GM12878 (cell line): ENCODE data around the gene EPN1.

ENCODE experiments used
- CBFB ChIP-seq: IDR thresholded peaks from 2 replicates; pipeline ENCODE4 v1.6.1; 2016; ENCODE audit warnings: antibody characterized with exemption, low read depth
- EP300 ChIP-seq, 2 experiments: fragments of 150-350 bp in 1 of 2; IDR thresholded peaks; 2 replicates each; pipeline ENCODE4 v1.6.1; 2011 to 2012; ENCODE audit warnings: low read depth in 2 of 2, low read length in 2 of 2, borderline replicate concordance in 1 of 2, improper control_type of control experiment in 1 of 2, inconsistent platforms in 1 of 2; ENCODE audit not compliant: control insufficient read depth in 1 of 2
- GABPA ChIP-seq: IDR thresholded peaks from 2 replicates; pipeline ENCODE4 v1.6.1; 2014; ENCODE audit warnings: antibody characterized with exemption, low read depth, mild to moderate bottlenecking, inconsistent platforms
- GATAD2B ChIP-seq: fragments of 450-650 bp; conservative IDR thresholded peaks from 2 replicates; pipeline ENCODE4 v1.6.1; 2017; ENCODE audit warnings: low read depth, mild to moderate bottlenecking, moderate library complexity
- NR2C1 ChIP-seq: fragments of 450-650 bp; IDR thresholded peaks from 2 replicates; pipeline ENCODE4 v1.6.1; 2017; ENCODE audit warnings: antibody characterized with exemption, mild to moderate bottlenecking, moderate library complexity
- POLR2A ChIP-seq: IDR thresholded peaks from 2 replicates; pipeline ENCODE4 v1.6.1; 2011; ENCODE audit warnings: low read depth, mild to moderate bottlenecking, low read length
- RAD51 ChIP-seq: fragments of 450-650 bp; IDR thresholded peaks from 2 replicates; pipeline ENCODE4 v1.6.1; 2016; ENCODE audit warnings: moderate library complexity, mild to moderate bottlenecking, inconsistent platforms
- RFX5 ChIP-seq: IDR thresholded peaks from 2 replicates; pipeline ENCODE4 v1.6.1; 2011; ENCODE audit warnings: low read depth, low read length, improper control_type of control experiment
- SPI1 ChIP-seq: IDR thresholded peaks from 2 replicates; pipeline ENCODE4 v1.6.1; 2011; ENCODE audit warnings: low read depth, mild to moderate bottlenecking, low read length, moderate library complexity, borderline replicate concordance; ENCODE audit not compliant: insufficient read depth
- TAF1 ChIP-seq: IDR thresholded peaks from 2 replicates; pipeline ENCODE4 v1.6.1; 2011; ENCODE audit warnings: mild to moderate bottlenecking, low read depth, low read length, borderline replicate concordance
- TF ChIP-seq, protein P1 (sequence below), 3 experiments: IDR thresholded peaks in 2 of 3; conservative IDR thresholded peaks in 1 of 3; 2 replicates each; pipeline ENCODE4 v1.5.1; 2011; ENCODE audit warnings: low read depth in 3 of 3, low read length in 3 of 3, mild to moderate bottlenecking in 3 of 3, control low read depth in 2 of 3, moderate library complexity in 2 of 3, inconsistent platforms in 1 of 3, mixed read lengths in 1 of 3; ENCODE audit not compliant: control insufficient read depth in 2 of 3, insufficient read depth in 1 of 3; ENCODE audit errors: extremely low read depth in 1 of 3
- TF ChIP-seq, protein P2 (sequence below): IDR thresholded peaks from 2 replicates; pipeline ENCODE4 v1.6.1; 2012; ENCODE audit warnings: low read length, inconsistent platforms

DNA sequence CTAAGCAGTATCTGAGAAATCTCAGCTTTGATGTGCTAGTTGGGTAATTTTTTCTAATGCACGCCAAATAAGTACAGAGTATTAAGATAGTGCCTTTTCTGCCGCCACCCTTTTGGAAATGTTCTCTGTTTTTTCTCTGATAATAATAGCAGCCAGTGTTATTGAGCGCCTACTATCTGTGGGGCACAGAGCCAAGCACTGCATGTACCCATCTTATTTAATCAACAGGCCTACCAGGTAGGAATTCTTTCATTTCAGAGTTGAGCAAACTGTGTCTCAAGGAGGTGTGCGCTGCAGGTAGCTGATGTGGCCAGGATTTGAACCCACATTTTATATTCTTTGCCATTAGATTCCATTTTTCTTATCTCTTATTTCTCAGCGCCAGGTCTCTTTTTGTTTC lies 1.4 kb downstream of the EPN1 start:
- TF ChIP-seq CBFB (no peak), GABPA (no peak), SPI1 (no peak), RAD51 (no peak), EP300 (IDR thresholded peaks at IDR 0.05; ENCODE audit: borderline replicate concordance in 1 of 2, control insufficient read depth in 1 of 2, low read depth in 2 of 2, low read length in 2 of 2) (no peak), TAF1 (no peak), GATAD2B (no peak), NR2C1 (no peak), RFX5 (no peak), POLR2A (no peak)
- TF ChIP-seq, protein P1, sequence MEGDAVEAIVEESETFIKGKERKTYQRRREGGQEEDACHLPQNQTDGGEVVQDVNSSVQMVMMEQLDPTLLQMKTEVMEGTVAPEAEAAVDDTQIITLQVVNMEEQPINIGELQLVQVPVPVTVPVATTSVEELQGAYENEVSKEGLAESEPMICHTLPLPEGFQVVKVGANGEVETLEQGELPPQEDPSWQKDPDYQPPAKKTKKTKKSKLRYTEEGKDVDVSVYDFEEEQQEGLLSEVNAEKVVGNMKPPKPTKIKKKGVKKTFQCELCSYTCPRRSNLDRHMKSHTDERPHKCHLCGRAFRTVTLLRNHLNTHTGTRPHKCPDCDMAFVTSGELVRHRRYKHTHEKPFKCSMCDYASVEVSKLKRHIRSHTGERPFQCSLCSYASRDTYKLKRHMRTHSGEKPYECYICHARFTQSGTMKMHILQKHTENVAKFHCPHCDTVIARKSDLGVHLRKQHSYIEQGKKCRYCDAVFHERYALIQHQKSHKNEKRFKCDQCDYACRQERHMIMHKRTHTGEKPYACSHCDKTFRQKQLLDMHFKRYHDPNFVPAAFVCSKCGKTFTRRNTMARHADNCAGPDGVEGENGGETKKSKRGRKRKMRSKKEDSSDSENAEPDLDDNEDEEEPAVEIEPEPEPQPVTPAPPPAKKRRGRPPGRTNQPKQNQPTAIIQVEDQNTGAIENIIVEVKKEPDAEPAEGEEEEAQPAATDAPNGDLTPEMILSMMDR (IDR thresholded peaks at IDR 0.05 in 2 of 3, conservative IDR thresholded peaks at IDR 0.05 in 1 of 3; ENCODE audit: control insufficient read depth in 2 of 3, extremely low read depth in 1 of 3, insufficient read depth in 1 of 3, low read depth in 3 of 3, low read length in 3 of 3) = no peak
- TF ChIP-seq, protein P2, sequence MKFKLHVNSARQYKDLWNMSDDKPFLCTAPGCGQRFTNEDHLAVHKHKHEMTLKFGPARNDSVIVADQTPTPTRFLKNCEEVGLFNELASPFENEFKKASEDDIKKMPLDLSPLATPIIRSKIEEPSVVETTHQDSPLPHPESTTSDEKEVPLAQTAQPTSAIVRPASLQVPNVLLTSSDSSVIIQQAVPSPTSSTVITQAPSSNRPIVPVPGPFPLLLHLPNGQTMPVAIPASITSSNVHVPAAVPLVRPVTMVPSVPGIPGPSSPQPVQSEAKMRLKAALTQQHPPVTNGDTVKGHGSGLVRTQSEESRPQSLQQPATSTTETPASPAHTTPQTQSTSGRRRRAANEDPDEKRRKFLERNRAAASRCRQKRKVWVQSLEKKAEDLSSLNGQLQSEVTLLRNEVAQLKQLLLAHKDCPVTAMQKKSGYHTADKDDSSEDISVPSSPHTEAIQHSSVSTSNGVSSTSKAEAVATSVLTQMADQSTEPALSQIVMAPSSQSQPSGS = no peak
